HepG2 (cell line): Measurements from ENCODE around the gene PLLP. TPM values are rescaled to one million over a fixed set of nuclear protein-coding genes. Genes with fewer than 3 reads are reported as not detected.

Experiments
- PCBP2 ChIP-seq: fragments of 200-400 bp; formaldehyde crosslinking; optimal IDR thresholded peaks from 2 replicates; pipeline ENCODE3; 2018; ENCODE audit warnings: low read length, low read depth; ENCODE audit not compliant: poor library complexity, severe bottlenecking
- PRPF4 ChIP-seq: fragments of 200-400 bp; formaldehyde crosslinking; IDR thresholded peaks from 2 replicates; pipeline ENCODE4 v1.6.1; 2016; ENCODE audit warnings: low read length, low read depth; ENCODE audit not compliant: poor library complexity, severe bottlenecking
- TBP ChIP-seq: sonication (generic); formaldehyde crosslinking; IDR thresholded peaks from 2 replicates; pipeline ENCODE4 v1.5.0; 2020; ENCODE audit warnings: missing genetic modification reagents
- ZBTB20 ChIP-seq: sonication (generic); formaldehyde crosslinking; IDR thresholded peaks from 2 replicates; pipeline ENCODE4 v1.8.1; 2023; ENCODE audit warnings: missing genetic modification reagents, low read depth, mild to moderate bottlenecking, borderline replicate concordance
- ZNF432 ChIP-seq: sonication (generic); formaldehyde crosslinking; IDR thresholded peaks from 2 replicates; pipeline ENCODE4 v1.5.0; 2020; ENCODE audit warnings: missing genetic modification reagents, mild to moderate bottlenecking, borderline replicate concordance
- ZNF546 ChIP-seq: sonication (generic); formaldehyde crosslinking; conservative IDR thresholded peaks from 2 replicates; pipeline ENCODE4 v1.8.1; 2023; ENCODE audit warnings: mild to moderate bottlenecking, missing genetic modification reagents
- polyA plus RNA-seq, 8 experiments: library from polyadenylated mRNA; depleted of rRNA in 3 of 8; stranded (reverse) in 7 of 8; unstranded in 1 of 8; fragments of >200 nt; fragmentation: Illumina TruSeq in 4 of 8; extraction: Trizol in 4 of 8; gene quantifications; 2 replicates each; pipeline versions ENCODE4 v1.2.1 to v1.2.3, GENCODE V29; 2011 to 2016; ENCODE audit warnings: low read depth in 4 of 8, missing spikeins in 1 of 8, mixed read lengths in 1 of 8; ENCODE audit not compliant: insufficient read depth in 1 of 8
- total RNA-seq, 5 experiments: library from RNA; depleted of rRNA; stranded (reverse); fragments of >200 nt; fragmentation: Illumina TruSeq; extraction: Trizol; gene quantifications; 2 replicates each; pipeline ENCODE4 v1.2.3, GENCODE V29; 2016; ENCODE audit warnings: low read depth in 1 of 5
- TF ChIP-seq, protein P1 (sequence below): sonication (generic); formaldehyde crosslinking; IDR thresholded peaks from 2 replicates; pipeline ENCODE4 v1.8.0; 2022; ENCODE audit warnings: missing genetic modification reagents, low read depth, mild to moderate bottlenecking, borderline replicate concordance
- TF ChIP-seq, protein P2 (sequence below): sonication (generic); formaldehyde crosslinking; IDR thresholded peaks from 2 replicates; pipeline ENCODE4 v1.5.0; 2020; ENCODE audit warnings: mild to moderate bottlenecking, missing genetic modification reagents, borderline replicate concordance
- TF ChIP-seq, protein P3 (sequence below): sonication (generic); formaldehyde crosslinking; conservative IDR thresholded peaks from 2 replicates; pipeline ENCODE4 v1.8.0; 2022; ENCODE audit warnings: missing genetic modification reagents
- TF ChIP-seq, protein P4 (sequence below), 2 experiments: sonication (generic) in 1 of 2; formaldehyde crosslinking in 1 of 2; IDR thresholded peaks; 2 replicates each; pipeline versions ENCODE4 v1.4.0 to v1.6.1; 2018 to 2020; ENCODE audit warnings: missing genetic modification reagents in 2 of 2, borderline replicate concordance in 1 of 2, low read depth in 1 of 2, mild to moderate bottlenecking in 1 of 2, missing biosample characterization in 1 of 2
- TF ChIP-seq, protein P5 (sequence below): sonication (generic); formaldehyde crosslinking; conservative IDR thresholded peaks from 2 replicates; pipeline ENCODE4 v1.4.0; 2020; ENCODE audit warnings: mild to moderate bottlenecking, missing genetic modification reagents, moderate library complexity

The PLLP gene
- total and polyA plus RNA-seq, 2 of the 13 experiments (the other 11 are each of a cell fraction or from before 2014, with no cell fraction given) = 60.6 to 127 TPM

DNA sequence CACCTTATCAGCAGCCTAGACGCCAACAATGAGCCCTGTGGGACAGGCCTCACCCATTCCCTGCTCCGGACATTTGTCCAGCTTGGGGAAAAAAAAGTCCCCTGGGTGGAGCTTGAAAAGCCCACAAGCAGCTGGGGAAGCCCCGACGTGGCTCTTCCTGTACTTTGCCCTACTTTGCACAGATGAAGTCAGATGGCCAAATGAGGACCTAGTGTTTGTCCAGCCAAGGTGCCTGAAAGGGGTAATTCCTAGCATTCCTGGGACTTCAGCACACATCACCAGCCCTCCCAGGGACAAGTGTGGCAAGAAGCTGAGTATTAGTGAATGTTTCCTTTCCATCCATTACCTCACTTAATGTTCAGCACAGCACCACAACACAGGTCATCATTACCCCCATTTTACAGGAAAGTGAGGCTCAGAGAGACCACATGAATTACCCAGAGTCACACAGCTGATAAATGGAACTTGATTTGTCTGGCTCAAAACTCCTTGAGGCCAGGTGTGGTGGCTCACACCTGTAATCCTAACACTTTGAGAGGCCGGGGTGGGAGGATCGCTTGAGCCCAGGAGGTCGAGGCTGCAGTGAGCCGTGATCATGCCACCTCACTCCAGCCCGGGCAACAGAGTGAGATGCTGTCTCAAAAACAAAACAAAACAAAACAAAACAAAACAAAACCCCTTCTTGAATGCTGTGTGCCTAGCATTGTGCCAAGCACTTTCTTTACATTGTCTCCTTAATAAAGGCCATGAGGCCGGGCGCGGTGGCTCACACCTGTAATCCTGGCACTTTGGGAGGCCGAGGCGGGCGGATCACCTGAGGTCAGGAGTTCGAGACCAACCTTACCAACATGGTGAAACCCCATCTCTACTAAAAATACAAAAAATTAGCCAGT lies 19.9 kb upstream of the PLLP start (continued):
- TF ChIP-seq, protein P1, sequence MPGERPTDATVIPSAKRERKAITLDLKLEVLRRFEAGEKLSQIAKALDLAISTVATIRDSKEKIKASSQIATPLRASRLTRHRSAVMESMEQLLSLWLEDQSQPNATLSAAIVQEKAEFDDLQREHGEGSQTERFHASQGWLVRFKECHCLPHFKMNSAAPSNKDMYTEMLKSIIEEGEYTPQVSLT (CRISPR knock-in tag) = no peak
- TF ChIP-seq, protein P2, sequence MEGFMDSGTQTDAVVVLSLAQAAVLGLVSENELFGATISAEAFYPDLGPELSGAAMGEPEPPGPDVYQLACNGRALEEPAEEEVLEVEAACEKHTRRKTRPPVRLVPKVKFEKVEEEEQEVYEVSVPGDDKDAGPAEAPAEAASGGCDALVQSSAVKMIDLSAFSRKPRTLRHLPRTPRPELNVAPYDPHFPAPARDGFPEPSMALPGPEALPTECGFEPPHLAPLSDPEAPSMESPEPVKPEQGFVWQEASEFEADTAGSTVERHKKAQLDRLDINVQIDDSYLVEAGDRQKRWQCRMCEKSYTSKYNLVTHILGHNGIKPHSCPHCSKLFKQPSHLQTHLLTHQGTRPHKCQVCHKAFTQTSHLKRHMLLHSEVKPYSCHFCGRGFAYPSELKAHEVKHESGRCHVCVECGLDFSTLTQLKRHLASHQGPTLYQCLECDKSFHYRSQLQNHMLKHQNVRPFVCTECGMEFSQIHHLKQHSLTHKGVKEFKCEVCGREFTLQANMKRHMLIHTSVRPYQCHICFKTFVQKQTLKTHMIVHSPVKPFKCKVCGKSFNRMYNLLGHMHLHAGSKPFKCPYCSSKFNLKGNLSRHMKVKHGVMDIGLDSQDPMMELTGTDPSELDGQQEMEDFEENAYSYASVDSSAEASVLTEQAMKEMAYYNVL = peak; percentile 57; the same call in 1 of the 2 replicates
- no peak for TF ChIP-seq TBP (CRISPR knock-in tag)
- TF ChIP-seq, protein P3, sequence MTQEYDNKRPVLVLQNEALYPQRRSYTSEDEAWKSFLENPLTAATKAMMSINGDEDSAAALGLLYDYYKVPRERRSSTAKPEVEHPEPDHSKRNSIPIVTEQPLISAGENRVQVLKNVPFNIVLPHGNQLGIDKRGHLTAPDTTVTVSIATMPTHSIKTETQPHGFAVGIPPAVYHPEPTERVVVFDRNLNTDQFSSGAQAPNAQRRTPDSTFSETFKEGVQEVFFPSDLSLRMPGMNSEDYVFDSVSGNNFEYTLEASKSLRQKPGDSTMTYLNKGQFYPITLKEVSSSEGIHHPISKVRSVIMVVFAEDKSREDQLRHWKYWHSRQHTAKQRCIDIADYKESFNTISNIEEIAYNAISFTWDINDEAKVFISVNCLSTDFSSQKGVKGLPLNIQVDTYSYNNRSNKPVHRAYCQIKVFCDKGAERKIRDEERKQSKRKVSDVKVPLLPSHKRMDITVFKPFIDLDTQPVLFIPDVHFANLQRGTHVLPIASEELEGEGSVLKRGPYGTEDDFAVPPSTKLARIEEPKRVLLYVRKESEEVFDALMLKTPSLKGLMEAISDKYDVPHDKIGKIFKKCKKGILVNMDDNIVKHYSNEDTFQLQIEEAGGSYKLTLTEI = no peak
- no peak for TF ChIP-seq ZNF432 (CRISPR knock-in tag)
- TF ChIP-seq ZNF546 (CRISPR knock-in tag) = no peak
- TF ChIP-seq, protein P4, sequence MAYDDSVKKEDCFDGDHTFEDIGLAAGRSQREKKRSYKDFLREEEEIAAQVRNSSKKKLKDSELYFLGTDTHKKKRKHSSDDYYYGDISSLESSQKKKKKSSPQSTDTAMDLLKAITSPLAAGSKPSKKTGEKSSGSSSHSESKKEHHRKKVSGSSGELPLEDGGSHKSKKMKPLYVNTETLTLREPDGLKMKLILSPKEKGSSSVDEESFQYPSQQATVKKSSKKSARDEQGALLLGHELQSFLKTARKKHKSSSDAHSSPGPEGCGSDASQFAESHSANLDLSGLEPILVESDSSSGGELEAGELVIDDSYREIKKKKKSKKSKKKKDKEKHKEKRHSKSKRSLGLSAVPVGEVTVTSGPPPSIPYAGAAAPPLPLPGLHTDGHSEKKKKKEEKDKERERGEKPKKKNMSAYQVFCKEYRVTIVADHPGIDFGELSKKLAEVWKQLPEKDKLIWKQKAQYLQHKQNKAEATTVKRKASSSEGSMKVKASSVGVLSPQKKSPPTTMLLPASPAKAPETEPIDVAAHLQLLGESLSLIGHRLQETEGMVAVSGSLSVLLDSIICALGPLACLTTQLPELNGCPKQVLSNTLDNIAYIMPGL (CRISPR knock-in tag; IDR thresholded peaks at IDR 0.05; ENCODE audit: borderline replicate concordance in 1 of 2, low read depth in 1 of 2) = peak in 1 of 2 experiments; percentile 44; a peak in 1 of 4 replicates
- peak; percentile 39; the same call in 1 of the 2 replicates for TF ChIP-seq ZBTB20 (CRISPR knock-in tag)
- TF ChIP-seq, protein P5, sequence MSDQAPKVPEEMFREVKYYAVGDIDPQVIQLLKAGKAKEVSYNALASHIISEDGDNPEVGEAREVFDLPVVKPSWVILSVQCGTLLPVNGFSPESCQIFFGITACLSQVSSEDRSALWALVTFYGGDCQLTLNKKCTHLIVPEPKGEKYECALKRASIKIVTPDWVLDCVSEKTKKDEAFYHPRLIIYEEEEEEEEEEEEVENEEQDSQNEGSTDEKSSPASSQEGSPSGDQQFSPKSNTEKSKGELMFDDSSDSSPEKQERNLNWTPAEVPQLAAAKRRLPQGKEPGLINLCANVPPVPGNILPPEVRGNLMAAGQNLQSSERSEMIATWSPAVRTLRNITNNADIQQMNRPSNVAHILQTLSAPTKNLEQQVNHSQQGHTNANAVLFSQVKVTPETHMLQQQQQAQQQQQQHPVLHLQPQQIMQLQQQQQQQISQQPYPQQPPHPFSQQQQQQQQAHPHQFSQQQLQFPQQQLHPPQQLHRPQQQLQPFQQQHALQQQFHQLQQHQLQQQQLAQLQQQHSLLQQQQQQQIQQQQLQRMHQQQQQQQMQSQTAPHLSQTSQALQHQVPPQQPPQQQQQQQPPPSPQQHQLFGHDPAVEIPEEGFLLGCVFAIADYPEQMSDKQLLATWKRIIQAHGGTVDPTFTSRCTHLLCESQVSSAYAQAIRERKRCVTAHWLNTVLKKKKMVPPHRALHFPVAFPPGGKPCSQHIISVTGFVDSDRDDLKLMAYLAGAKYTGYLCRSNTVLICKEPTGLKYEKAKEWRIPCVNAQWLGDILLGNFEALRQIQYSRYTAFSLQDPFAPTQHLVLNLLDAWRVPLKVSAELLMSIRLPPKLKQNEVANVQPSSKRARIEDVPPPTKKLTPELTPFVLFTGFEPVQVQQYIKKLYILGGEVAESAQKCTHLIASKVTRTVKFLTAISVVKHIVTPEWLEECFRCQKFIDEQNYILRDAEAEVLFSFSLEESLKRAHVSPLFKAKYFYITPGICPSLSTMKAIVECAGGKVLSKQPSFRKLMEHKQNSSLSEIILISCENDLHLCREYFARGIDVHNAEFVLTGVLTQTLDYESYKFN (CRISPR knock-in tag) = peak; percentile 97
- no peak for TF ChIP-seq PCBP2
- no peak for TF ChIP-seq PRPF4
